ENCODE data around the gene KCNN1.
A peak's percentile ranks its signal among the peaks of the same experiment; 100 is the strongest.
"Not testable (repeated sequence)": the region's sequence is repeated elsewhere in the genome, so short reads cannot be mapped to it uniquely, and the experiment has no call there.

The KCNN1 gene

DNA sequence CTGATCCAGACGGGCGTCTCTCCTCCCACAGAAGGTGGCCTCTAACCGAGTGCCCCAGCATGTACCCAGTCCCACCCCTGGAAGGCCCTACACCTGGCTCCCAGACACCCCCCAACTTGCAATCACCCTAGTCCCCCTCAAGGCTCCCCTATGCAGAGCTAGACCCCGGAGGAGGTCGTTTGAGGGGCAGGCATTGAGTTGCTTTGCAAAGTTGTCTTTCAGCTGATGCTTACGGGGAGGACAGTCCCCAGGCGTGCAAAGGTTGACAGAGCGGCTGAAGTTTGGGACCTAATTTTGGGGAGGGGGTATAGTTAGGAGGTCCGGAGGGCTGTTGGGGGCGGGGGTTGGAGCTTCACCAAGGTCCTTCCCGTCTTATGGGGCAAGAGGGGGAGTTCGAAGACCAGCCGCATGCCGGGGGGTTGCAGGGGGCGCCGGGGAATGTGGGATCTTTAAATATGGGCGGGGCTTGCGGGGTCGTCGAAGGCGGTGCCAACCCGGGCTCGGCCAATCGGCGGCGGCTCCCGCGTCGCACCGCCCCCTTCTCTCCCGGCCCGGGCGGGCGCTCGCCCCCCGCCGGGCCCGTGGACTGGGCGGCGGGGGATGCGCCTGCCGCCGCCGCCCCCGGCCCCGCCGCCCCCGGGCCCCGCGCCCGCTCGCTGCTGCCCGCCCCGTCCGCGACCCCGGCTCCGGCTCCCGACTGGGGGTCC lies at the start of gene KCNN1:
TSS of gene KCNN1 (plus strand) at position 558 of the 707 bp plus-strand sequence. CDS start 6,782 bp downstream, outside the sequence.
- DNase-seq, result no peak

DNA sequence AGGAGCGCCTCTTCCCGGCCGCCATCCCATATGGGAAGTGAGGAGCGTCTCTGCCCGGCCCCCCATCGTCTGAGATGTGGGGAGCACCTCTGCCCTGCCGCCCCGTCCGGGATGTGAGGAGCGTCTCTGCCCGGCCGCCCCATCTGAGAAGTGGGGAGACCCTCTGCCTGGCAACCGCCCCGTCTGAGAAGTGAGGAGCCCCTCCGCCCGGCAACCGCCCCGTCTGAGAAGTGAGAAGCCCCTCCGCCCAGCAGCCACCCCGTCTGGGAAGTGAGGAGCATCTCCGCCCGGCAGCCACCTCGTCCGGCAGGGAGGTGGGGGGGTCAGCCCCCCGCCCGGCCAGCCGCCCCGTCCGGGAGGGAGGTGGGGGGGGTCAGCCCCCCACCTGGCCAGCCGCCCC lies 48.8 kb upstream of the KCNN1 start:
- DNase-seq, result not testable (repeated sequence)

DNA sequence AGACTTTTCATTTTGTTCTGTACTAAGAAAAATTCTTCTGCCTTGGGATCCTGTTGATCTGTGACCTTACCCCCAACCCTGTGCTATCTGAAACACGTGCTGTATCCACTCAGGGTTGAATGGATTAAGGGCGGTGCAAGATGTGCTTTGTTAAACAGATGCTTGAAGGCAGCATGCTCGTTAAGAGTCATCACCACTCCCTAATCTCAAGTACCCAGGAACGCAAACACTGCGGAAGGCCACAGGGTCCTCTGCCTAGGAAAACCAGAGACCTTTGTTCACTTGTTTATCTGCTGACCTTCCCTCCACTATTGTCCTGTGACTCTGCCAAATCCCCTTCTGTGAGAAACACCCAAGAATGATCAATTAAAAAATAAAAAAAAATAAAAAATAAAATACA lies 47.8 kb upstream of the KCNN1 start:
- not testable (repeated sequence) for DNase-seq

DNA sequence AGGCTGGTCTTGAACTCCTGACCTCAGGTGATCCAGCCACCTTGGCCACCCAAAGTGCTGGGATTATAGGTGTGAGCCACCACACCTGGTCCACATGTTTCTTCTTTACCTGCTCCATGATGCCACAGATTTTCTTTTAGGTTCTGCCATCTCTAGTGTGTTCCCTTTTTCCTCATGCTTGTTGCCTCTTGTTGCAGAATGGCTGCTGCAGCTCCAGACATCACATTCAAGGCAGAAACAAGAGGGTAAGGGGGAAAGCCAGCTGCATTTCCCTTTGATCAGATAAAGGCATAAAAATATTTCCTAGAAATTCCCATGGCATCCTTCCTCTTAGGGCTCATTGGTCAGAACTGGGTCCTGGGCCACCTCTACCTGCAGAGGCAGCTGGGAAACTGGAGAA lies 46.4 kb upstream of the KCNN1 start:
- no peak for DNase-seq

DNA sequence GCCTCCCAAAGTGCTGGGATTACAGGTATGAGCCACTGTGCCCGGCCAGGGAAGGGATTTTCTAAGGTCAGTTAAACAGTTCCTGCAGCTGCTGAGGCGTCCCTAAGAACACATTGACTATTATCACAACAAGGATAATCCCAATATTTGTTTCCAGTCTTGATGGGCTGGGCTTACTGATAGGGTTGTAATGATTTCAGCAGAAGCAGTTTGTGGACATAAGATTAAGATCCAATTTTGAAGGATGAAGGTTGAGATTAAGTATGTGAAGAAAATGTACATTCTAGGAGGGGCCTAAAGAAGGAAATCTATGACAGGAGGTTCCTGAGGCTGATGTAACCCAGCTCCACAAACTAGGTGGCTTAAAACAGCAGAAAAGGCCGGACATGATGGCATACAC lies 44.8 kb upstream of the KCNN1 start:
- no peak for DNase-seq

DNA sequence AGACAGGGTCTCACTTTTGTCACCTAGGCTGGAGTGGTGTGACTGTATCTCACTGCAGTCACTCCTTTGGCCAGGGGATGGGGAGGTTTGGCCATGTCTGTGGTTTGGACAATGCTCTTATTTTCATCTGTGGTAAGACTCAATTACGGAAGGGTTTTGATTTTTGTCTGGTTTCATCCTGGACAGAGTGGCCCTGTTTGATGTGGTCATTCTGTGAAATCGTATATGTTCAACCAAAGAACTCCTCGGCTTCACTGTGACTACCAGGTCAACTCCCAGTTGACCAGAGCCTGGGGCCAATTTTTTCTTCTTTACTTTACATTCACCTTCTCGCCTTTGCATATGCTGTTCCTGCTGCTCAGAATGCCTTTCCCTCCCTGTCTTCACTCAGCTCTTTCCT lies 40.9 kb upstream of the KCNN1 start:
- DNase-seq, result no peak

DNA sequence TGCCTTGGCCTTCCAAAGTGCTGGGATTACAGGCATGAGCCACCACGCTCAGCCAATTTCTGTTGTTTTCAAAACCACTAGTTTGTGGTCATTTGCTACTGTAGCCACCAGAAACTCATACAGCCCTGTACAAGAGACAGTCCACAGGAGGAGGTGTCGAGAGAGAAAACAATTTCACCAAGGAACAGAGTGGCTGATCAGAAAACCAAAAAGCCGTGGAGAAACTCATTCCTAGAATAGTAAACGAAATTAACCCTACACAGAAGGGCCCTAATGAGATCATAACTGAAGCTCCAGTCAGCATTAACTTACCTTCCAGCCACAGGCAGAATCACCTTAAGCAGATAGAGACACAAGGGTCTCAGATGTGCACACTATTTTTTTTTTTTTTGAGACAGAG lies 37.9 kb upstream of the KCNN1 start:
- no peak for DNase-seq

DNA sequence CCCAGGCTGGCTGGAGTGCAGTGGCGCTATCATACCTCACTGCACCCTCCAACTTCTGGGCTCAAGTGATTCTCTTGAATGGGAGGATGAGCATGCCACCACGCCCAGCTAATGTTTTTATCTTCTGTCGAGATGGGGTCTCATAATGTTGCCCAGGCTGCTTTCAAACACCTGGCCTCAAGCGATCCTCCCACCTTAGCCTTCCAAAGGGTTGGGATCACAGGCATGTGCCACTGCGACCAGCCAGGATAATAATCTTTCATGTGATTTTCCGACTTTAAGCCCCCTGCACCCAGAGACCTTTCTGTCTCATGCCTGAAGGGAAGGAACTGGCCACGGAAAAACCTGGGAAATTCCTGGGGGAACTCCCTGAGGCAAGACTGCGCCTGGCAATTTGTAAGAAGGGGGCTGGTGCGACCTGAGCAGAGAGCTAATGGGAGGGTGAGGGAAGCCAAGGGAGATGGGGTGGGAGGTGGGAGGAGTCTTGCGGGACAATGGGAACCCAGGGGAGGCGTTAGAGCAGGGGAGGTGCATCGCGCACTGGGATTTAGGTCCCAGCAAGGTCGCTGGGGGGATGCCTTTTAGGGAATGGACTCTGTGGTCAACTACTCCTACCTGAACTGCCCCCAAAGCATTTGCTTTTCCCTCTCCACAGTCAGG lies 35.2 kb upstream of the KCNN1 start:
- no peak for DNase-seq

DNA sequence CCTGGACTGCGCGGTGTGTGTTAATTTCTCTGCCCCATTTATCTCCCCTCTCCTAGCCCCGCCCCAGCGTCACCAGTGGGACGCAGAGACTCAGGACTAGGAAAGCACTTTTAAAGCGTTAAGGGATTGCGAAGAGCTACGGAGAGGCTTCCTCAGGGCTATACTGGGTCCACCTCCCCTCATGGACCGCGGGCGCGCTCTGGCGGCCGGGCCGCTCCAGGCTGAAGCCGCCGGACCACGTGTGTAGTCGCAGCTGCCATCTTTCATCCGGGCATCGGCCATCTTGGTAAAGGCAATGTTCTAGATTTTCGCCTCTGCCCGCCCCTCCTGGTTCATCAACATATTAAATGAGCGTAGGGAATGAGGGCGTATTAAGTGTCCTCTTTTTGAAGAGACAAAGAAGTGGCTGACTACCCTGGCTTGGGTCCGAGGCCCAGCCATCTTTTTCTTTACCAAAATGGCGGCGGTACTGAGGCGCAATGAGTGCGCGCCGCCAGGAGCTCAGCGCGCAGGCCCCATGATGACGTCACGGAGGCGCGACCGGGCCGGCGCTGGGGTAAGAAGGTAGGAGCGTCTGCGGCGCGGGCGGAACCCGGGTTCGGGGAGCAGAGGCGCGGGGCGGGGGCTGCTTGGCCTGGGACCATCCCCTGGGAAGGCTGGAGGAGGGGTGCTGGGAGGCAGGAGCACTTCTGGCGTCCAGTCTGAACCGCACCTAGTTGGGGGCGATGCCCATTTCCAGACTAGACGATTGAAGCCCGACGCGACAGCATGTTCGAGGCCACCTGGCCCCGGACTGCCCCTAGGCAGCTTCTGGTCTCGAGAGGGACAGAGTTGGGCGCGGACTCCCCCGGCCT lies 34.2 kb upstream of the KCNN1 start, which contains the start of gene CCDC124:
TSS of gene CCDC124 (plus strand) at position 531 of the 854 bp plus-strand sequence. CDS start 3,406 bp downstream, outside the sequence.
- DNase-seq, result peak; percentile 94

DNA sequence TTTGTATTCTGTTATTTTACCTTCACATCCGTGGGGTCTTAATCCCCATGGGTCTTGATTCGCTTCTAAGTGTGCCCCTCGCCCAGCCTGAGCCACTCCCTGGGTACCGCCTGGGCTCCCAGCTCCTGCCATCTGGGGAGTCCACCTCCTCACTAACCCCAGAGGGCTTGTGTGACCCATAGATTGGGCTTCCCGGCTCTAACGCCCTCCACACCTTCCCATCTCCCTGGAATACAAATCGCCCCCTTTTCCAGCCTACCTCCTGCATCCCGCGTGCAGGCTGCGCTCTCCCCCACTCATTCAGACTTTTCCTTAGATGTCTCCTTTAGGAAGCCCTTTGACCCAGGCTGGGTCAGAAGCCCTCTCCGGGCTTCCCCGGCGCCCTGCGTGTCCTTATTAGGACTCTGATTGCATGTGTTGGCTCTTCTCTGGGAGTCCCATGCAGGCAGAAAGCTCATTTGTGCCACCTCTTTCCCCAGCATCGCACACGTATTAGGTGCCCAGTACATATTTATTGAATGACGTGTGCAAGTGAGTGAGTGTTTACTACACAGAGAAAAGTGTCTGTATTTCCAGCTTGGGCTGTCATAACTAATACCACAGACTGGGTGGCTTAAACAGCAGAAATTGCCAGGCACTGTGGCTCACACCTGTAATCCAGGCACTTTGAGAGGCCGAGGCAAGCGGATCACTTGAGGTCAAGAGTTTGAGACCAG lies 33.3 kb upstream of the KCNN1 start:
- DNase-seq, result no peak

DNA sequence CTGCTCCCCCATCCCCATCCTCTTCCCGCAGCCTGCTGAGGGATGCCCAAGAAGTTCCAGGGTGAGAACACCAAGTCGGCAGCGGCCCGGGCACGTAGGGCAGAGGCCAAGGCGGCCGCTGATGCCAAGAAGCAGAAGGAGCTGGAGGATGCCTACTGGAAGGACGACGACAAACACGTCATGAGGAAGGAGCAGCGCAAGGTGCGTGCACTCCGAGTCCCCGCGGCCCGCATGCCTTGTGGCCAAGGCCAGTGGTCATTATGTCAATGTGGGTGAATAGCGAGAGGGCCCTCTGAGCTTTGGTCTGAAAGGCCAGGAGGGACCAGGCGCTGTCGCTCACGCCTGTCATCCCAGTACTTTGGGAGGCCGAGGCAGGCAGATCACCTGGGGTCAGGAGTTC lies 30.5 kb upstream of the KCNN1 start:
- no peak for DNase-seq

DNA sequence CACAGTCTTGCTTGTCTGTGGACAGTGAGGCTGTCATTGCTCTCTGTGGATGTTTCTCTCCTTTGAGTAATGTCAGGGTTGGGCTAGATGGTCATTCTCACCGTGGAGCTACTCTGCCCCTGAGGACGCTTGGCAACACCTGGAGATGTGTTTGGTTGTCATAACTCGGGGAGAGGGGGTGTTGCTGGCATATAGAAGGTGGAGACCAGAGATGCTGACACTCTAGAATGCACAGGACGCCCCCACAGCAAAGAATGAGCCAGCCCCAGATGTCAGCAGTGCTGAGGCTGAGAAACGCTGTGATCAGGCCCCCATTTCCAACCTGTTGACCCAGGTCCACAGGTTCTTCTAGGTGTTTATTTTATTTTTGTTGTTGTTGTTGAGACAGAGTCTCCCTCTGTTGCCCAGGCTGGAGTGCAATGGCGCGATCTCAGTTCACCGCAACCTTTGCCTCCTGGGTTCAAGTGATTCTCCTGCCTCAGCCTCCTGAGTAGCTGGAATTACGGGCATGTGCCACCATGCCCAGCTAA lies 29.5 kb upstream of the KCNN1 start:
- DNase-seq, result no peak

DNA sequence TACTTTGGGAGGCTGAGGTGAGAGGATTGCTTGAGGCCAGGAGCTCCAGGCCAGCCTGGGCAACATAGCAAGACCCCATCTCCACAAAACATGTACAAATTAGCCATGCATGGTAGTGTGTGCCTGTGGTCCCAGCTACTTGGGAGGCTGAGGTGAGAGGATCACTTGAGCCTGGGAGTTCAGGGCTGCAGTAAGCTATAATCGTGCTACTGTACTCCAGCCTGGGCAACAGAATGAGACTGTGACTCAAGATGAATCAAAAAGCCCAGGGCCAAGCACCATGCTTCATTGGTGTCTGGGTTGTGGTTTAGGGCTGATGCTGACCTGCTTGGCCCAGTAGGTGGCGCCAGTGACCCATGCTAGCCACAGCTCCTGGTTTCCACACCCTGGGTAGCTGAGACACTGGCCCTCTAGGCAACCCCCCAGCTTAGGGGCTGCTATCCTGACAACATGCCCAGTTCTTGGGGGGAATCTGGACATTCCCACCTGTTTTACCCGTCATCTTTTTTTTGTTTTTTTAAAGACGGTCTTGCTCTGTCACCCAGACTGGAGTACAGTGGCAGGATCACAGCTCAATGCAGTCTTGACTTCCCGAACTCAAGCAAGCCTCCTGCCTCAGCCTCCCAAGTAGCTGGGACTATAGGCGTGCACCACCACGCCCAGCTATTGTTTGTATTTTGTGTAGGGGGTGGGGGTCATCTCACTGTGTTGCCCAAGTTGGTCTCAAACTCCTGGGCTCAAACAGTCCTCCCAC lies 28.6 kb upstream of the KCNN1 start:
- DNase-seq, result peak; percentile 86

DNA sequence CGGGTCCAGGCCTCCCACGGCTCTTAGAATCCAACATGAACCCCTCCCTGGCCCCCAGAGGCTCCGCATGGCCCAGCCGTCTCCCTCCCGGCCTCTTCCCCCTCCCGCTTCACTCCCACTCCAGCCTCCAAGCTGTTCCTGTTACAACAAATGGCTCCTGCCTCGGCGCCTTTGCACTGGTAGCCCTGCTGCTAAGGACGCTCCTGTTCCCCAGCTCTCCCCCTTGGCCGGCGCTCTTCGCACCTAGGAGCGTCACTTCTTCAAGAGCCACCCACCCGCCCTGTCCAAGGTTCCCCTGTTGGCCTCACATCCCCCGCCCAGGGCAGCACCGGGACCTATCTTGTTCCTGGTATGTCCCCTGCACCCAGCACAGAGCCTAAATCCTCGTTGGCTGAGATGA lies 24.7 kb upstream of the KCNN1 start:
- no peak for DNase-seq

DNA sequence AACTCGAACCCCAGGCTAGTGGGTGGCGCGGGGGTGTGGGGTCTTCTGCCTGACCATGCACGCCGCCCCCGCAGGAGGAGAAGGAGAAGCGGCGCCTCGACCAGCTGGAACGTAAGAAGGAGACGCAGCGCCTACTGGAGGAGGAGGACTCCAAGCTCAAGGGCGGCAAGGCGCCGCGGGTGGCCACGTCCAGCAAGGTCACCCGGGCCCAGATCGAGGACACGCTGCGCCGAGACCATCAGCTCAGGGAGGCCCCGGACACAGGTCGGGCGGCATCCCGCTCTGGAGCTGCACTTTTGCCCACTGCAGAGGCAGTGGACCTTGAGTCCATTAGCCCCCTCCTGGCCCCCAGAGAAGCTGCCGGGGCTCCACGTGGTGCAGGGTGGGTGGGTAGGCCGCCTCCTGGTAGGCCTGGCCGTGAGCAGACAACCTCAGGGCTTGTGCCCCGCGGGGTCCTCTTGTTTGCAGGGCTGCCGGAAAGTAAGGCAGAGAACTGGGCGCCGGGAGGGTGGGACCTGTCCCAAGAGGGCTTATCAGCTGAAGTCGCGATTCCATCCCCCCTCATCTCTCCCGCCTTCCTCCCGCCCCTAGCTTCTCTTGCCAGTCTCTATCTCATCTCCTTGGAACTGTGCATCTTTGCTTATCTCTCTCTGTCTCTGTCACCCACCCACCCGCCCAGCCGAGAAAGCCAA lies 24.2 kb upstream of the KCNN1 start:
- DNase-seq, result no peak

DNA sequence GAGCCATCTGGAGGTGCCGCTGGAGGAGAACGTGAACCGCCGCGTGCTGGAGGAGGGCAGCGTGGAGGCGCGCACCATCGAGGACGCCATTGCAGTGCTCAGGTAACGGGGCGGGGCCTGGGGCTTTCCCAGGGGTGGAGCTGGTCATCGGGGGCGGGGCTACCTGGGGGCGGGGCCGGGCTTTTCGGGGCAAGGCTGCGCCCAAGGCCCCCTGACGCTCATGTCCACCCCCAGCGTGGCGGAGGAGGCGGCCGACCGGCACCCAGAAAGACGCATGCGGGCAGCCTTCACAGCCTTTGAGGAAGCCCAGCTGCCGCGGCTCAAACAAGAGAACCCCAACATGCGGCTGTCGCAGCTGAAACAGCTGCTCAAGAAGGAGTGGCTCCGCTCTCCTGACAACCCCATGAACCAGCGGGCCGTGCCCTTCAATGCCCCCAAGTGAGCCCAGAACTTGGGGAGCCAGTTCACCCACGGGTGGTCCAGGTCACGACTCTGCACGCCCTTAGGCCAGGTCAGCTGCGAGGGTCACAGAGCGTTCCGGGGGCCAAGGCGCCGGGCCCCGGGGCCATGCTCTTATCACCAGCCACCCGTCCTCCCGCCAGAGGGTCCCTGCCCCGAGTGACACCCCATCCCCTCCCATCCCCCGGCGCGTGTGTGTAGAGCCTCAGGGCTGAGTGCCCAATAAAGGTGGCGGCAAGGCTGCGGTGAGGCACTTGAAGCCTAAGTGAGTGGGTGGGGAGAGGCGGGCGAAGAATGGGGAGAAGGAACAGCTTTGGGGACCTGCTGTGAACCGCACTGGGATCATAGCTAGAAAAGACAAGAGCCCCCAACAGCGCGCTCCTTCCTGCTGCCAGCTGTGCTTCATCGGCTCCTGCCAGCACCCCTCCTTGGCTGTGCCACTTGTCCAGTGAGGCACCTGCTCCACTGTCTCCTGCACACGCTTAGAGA lies 23.4 kb upstream of the KCNN1 start:
- DNase-seq, result no peak

DNA sequence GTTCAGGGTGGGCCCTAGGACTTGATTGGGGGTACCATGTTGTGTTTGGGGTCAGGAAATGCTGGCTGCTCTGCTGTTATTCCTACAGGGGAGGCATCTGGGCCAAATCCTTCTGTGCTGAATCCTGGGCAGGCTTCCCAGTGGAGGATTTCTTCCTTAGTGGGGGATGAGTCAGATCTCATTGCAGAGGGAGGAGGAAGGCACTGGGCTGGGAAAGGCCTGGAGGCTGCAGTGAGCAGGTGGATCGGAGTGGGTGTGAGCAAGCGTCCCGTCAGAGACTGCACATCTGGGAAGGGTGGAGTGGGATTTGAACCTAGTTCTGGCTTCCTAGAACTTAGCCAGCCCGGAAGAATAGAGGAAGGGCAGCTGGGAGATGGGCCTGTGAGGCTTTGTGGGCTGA lies 22.6 kb upstream of the KCNN1 start:
- DNase-seq, result no peak

DNA sequence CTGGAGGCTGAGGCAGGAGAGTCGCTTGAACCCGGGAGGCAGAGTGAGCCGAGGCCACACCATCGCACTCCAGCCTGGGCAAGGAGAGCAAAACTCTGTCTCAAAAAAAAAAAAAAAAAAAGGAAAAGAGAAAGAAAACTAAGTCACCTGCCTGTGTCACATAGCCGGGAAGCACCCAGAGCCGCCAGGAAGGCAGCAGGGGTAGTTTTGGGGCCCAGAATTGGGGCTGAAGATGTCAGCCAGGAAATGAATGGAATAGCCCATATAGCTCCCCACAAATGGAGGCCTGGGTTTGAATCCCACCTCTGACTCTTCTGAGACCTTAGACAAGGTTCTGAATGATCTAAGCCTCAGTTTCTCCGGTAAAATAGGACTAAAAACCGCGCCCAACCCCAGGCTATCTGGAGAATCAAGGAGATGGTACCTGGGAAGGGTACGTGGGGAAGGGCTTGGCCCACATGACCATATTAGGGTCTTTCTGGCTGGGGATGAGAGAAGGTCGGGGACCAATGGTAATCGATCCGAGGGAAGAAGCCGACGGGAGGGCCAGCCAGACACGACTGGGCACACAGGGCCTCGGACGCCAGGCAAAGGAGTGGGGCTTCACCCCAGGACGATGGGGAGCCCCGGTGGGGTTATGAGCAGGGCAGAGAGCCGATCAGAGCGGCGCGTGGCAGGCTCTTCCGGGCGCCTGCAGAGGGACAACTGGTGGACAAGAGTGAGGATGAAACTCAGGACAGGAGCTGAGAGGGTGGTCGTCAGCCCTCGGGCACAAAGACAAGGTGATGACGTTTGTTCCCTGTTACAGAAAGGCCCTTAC lies 19.7 kb upstream of the KCNN1 start:
- peak; percentile 50 for DNase-seq

Measured in CD4-positive, alpha-beta T cell treated with Interleukin-17A for 1 hour (primary cell).